IMR-90 (cell line): ENCODE measurements around the gene BTRC. TPM values are rescaled to one million over a fixed set of nuclear protein-coding genes. Genes with fewer than 3 reads are reported as not detected.

Source experiments
- ATAC-seq: fragments of 200-7000 bp; cut with Tn5 transposase; 2 replicates; pipeline ENCODE4 v1.9.1; 2020; ENCODE audit warnings: low read depth, mild to moderate bottlenecking, moderate library complexity
- BruUV-seq: library from RNA; stranded (reverse); fragments of 400-500 nt; replicated peaks from 2 replicates; lab custom pipeline; 2021; lab: Mats Ljungman, UMichigan
- CTCF ChIA-PET: fragments of 300-600 bp; formaldehyde crosslinking; extraction: SDS; loops from one replicate; lab custom pipeline; 2021; ENCODE audit warnings: antibody characterized with exemption; lab: Yijun Ruan, JAX
- POLR2A ChIA-PET: fragments of 300-600 bp; sonication (Branson Sonifier 250); formaldehyde crosslinking; loops from one replicate; lab custom pipeline; 2022; ENCODE audit warnings: antibody characterized with exemption; ENCODE audit not compliant: unreplicated experiment; lab: Charles Lee
- DNase-seq: peaks from one replicate; pipeline ENCODE4 v3.0.0; 2013
- H2AFZ ChIP-seq: replicated peaks from 2 replicates; pipeline ENCODE3; 2013; ENCODE audit warnings: low read length, mild to moderate bottlenecking; ENCODE audit not compliant: poor library complexity
- H2AK5ac ChIP-seq: 2 replicates; pipeline ENCODE4 v1.6.1; 2013; ENCODE audit warnings: low read depth, low read length, inconsistent platforms
- H2AK9ac ChIP-seq: replicated peaks from 2 replicates; pipeline ENCODE3; 2013; ENCODE audit warnings: mild to moderate bottlenecking, low read depth, low read length, moderate library complexity; ENCODE audit not compliant: poor library complexity
- H2BK120ac ChIP-seq: 2 replicates; pipeline ENCODE4 v1.6.1; 2013; ENCODE audit warnings: low read depth, low read length, inconsistent platforms
- H2BK15ac ChIP-seq: 3 replicates; pipeline ENCODE4 v1.6.1; 2013; ENCODE audit warnings: low read depth, low read length, inconsistent platforms
- H2BK20ac ChIP-seq: 2 replicates; pipeline ENCODE4 v1.6.1; 2013; ENCODE audit warnings: low read depth, mild to moderate bottlenecking, inconsistent platforms, low read length, moderate library complexity
- H2BK5ac ChIP-seq: 2 replicates; pipeline ENCODE4 v1.6.1; 2013; ENCODE audit warnings: mild to moderate bottlenecking, low read depth, low read length, inconsistent platforms; ENCODE audit not compliant: poor library complexity, severe bottlenecking
- H3K14ac ChIP-seq: replicated peaks from 2 replicates; pipeline ENCODE4 v1.6.1; 2013; ENCODE audit warnings: low read depth, low read length, inconsistent platforms
- H3K18ac ChIP-seq: 2 replicates; pipeline ENCODE4 v1.6.1; 2013; ENCODE audit warnings: low read depth, low read length, control low read depth
- H3K23ac ChIP-seq: 2 replicates; pipeline ENCODE4 v1.6.1; 2013; ENCODE audit warnings: low read depth, low read length, inconsistent platforms
- H3K27ac ChIP-seq: 2 replicates; pipeline ENCODE4 v1.5.1; 2013; ENCODE audit warnings: mild to moderate bottlenecking, control low read depth, low read length; ENCODE audit not compliant: insufficient read depth
- H3K27me3 ChIP-seq: 2 replicates; pipeline ENCODE4 v1.6.1; 2013; ENCODE audit warnings: low read length; ENCODE audit not compliant: control insufficient read depth, insufficient read depth
- H3K36me3 ChIP-seq: 2 replicates; pipeline ENCODE4 v1.6.1; 2013; ENCODE audit warnings: low read length, mixed read lengths; ENCODE audit not compliant: control insufficient read depth, insufficient read depth
- H3K4ac ChIP-seq: 2 replicates; pipeline ENCODE4 v1.6.1; 2013; ENCODE audit warnings: low read depth, low read length, inconsistent platforms
- H3K4me1 ChIP-seq: 2 replicates; pipeline ENCODE4 v1.6.1; 2013; ENCODE audit warnings: low read length, mixed read lengths; ENCODE audit not compliant: control insufficient read depth, insufficient read depth
- H3K4me2 ChIP-seq: 2 replicates; pipeline ENCODE4 v1.6.1; 2013; ENCODE audit warnings: low read depth, mild to moderate bottlenecking, control low read depth, low read length, moderate library complexity
- H3K4me3 ChIP-seq: 2 replicates; pipeline ENCODE4 v1.5.1; 2013; ENCODE audit warnings: low read depth, mild to moderate bottlenecking, control low read depth, low read length, moderate library complexity; ENCODE audit not compliant: insufficient read depth
- H3K56ac ChIP-seq: 2 replicates; pipeline ENCODE4 v1.6.1; 2013; ENCODE audit warnings: low read length, inconsistent platforms; ENCODE audit not compliant: insufficient read depth; ENCODE audit errors: extremely low read depth
- H3K79me1 ChIP-seq, 2 experiments: 2 replicates each; pipeline ENCODE4 v1.6.1; 2013; ENCODE audit warnings: low read length in 2 of 2, inconsistent platforms in 1 of 2, low read depth in 1 of 2
- H3K9ac ChIP-seq: 2 replicates; pipeline ENCODE4 v1.6.1; 2013; ENCODE audit warnings: low read depth, low read length, control low read depth
- H3K9me1 ChIP-seq: 2 replicates; pipeline ENCODE4 v1.6.1; 2013; ENCODE audit warnings: low read length, inconsistent platforms; ENCODE audit not compliant: insufficient read depth
- H3K9me3 ChIP-seq: 2 replicates; pipeline ENCODE4 v1.6.1; 2013; ENCODE audit warnings: low read length; ENCODE audit not compliant: control insufficient read depth, insufficient read depth
- H4K20me1 ChIP-seq: 2 replicates; pipeline ENCODE4 v1.6.1; 2013; ENCODE audit warnings: low read length, inconsistent platforms; ENCODE audit not compliant: insufficient read depth
- H4K5ac ChIP-seq: 2 replicates; pipeline ENCODE4 v1.6.1; 2013; ENCODE audit warnings: mild to moderate bottlenecking, low read depth, low read length, control low read depth
- H4K8ac ChIP-seq, 2 experiments: 2 replicates each; pipeline ENCODE4 v1.6.1; 2013; ENCODE audit warnings: low read depth in 2 of 2, low read length in 2 of 2, control low read depth in 1 of 2, inconsistent platforms in 1 of 2
- H4K91ac ChIP-seq: 2 replicates; pipeline ENCODE4 v1.6.1; 2013; ENCODE audit warnings: low read depth, low read length, inconsistent platforms; ENCODE audit not compliant: insufficient read depth
- CEBPB ChIP-seq: IDR thresholded peaks from 2 replicates; pipeline ENCODE4 v1.6.1; 2012; ENCODE audit warnings: low read depth, low read length, improper control_type of control experiment
- CTCF ChIP-seq: conservative IDR thresholded peaks from 2 replicates; pipeline ENCODE4 v1.5.1; 2012; ENCODE audit warnings: mild to moderate bottlenecking, low read depth, low read length, improper control_type of control experiment
- ELK1 ChIP-seq: fragments of 150-350 bp; IDR thresholded peaks from 2 replicates; pipeline ENCODE4 v1.6.1; 2016; ENCODE audit warnings: low read depth, mild to moderate bottlenecking, low read length, moderate library complexity, borderline replicate concordance
- FOS ChIP-seq: fragments of 150-350 bp; IDR thresholded peaks from 2 replicates; pipeline ENCODE4 v1.6.1; 2016; ENCODE audit warnings: low read depth, low read length
- MAFK ChIP-seq: IDR thresholded peaks from 2 replicates; pipeline ENCODE4 v1.6.1; 2012; ENCODE audit warnings: low read depth, low read length, improper control_type of control experiment
- MAZ ChIP-seq: IDR thresholded peaks from 2 replicates; pipeline ENCODE4 v1.6.1; 2012; ENCODE audit warnings: low read depth, mild to moderate bottlenecking, low read length, improper control_type of control experiment, moderate library complexity, borderline replicate concordance
- NFE2L2 ChIP-seq: fragments of 150-350 bp; IDR thresholded peaks from 2 replicates; pipeline ENCODE4 v1.6.1; 2016; ENCODE audit warnings: low read depth, mild to moderate bottlenecking, low read length
- POLR2A ChIP-seq: IDR thresholded peaks from 2 replicates; pipeline ENCODE4 v1.6.1; 2012; ENCODE audit warnings: mild to moderate bottlenecking, low read depth, low read length
- RCOR1 ChIP-seq: IDR thresholded peaks from 2 replicates; pipeline ENCODE4 v1.6.1; 2012; ENCODE audit warnings: mild to moderate bottlenecking, low read length, improper control_type of control experiment; ENCODE audit not compliant: insufficient replicate concordance
- RFX5 ChIP-seq: IDR thresholded peaks from 2 replicates; pipeline ENCODE4 v1.8.0; 2012; ENCODE audit warnings: low read depth, mild to moderate bottlenecking, low read length, moderate library complexity
- SMC3 ChIP-seq: fragments of 150-350 bp; IDR thresholded peaks from 2 replicates; pipeline ENCODE4 v1.6.1; 2016; ENCODE audit warnings: low read depth, mild to moderate bottlenecking, antibody characterized with exemption, low read length, moderate library complexity
- USF2 ChIP-seq: fragments of 150-350 bp; IDR thresholded peaks from 2 replicates; pipeline ENCODE4 v1.6.1; 2017; ENCODE audit warnings: mild to moderate bottlenecking, antibody characterized with exemption, low read length, low read depth
- WGBS, 2 experiments: methylation state at CpG; one replicate each; pipeline versions ENCODE4 v1.1.5 to v1.1.7; 2013; ENCODE audit warnings: missing lambda C conversion rate in 2 of 2; ENCODE audit not compliant: insufficient read length in 1 of 2; ENCODE audit errors: extremely low coverage in 2 of 2; 5-methylcytosine and 5-hydroxymethylcytosine counted together
- dilution Hi-C: fragments of 300-500 bp; cut with HindIII; formaldehyde crosslinking; loops from one replicate; pipeline ENCODE4 v1.14.3; 2018; ENCODE audit warnings: low sequenced_read_pairs; ENCODE audit not compliant: unreplicated experiment
- in situ Hi-C: fragments of 300-500 bp; cut with MboI; formaldehyde crosslinking; loops from 3 replicates; pipeline ENCODE4 v1.14.3; 2019; ENCODE audit warnings: low sequenced_read_pairs, inconsistent platforms, mixed read lengths
- intact Hi-C: fragments of 100-400 bp; cut with micrococcal nuclease; formaldehyde crosslinking; loops from 2 replicates; pipeline ENCODE4 v1.10.0; 2022
- polyA plus RNA-seq, 3 experiments: library from polyadenylated mRNA; depleted of rRNA; stranded (reverse); fragments of >200 nt; gene quantifications; 2 replicates each; pipeline ENCODE4 v1.2.3, GENCODE V29; 2012; ENCODE audit warnings: low replicate concordance in 1 of 3
- total RNA-seq: library from RNA; depleted of rRNA; stranded (reverse); fragments of >200 nt; gene quantifications from 2 replicates; pipeline ENCODE4 v1.2.3, GENCODE V29; 2012

The BTRC gene
- total and polyA plus RNA-seq, 2 of the 4 experiments (the other 2 are of a cell fraction), result 7.7 to 8.4 TPM

GRCh38 chr10:101428036-101428435 is 74.1 kb downstream of the BTRC start:
- no peak overlapping the region for H4K5ac ChIP-seq

More at GRCh38 chr10:101428036-101428435, 74.1 kb downstream of the BTRC start:
- no peak for DNase-seq
- CTCF ChIA-PET, result interaction anchor here (0.6 to 0.7 kb wide), 2 partner anchors 16 to 103 kb away, joined by 3 to 5 read pairs; no protein-coding TSS in a partner anchor
- ATAC-seq, result no peak
- Histone ChIP-seq H3K4me2 (no peak overlapping the region), H3K9ac (no peak overlapping the region), H3K9me3 (no peaks in the 10 kb centered on the region), H3K79me1 (peaks cover 9 to 30% of the 10 kb centered on the region in 2 experiments), H3K9me1 (no peaks in the 10 kb centered on the region), H2AFZ (no peak overlapping the region), H4K20me1 (peaks cover 24% of the 10 kb centered on the region; the same call in 1 of the 2 replicates), H3K14ac (no peak overlapping the region), H2AK9ac (no peak overlapping the region), H3K27me3 (no peaks in the 10 kb centered on the region), H4K91ac (no peak overlapping the region), H3K56ac (no peak overlapping the region), H2BK5ac (no peak overlapping the region), H3K4ac (no peak overlapping the region), H4K8ac (no peak overlapping the region), H3K18ac (no peak overlapping the region), H3K36me3 (peaks cover 3% of the 10 kb centered on the region; the same call in 1 of the 2 replicates), H2BK120ac (no peak overlapping the region), H2BK20ac (no peak overlapping the region), H2BK15ac (no peak overlapping the region), H3K27ac (no peak overlapping the region), H3K23ac (no peak overlapping the region), H2AK5ac (no peak overlapping the region), H3K4me1 (no peaks in the 10 kb centered on the region), H3K4me3 (no peak overlapping the region)
- in situ Hi-C loops, result loop anchor here (25.0 kb wide), 1 partner anchor 141 kb away; no protein-coding TSS in a partner anchor
- 100% methylated on average over 1 of the region's 3 CpGs; no CpG with 5 or more reads in 1 of the 2 experiments for WGBS, 2 experiments
- no TSS peak for BruUV-seq
- TF ChIP-seq RCOR1, result no peak
- TF ChIP-seq SMC3, result no peak
- no peak for TF ChIP-seq NFE2L2
- no peak for TF ChIP-seq RFX5
- TF ChIP-seq ELK1, result no peak
- no peak for TF ChIP-seq MAZ
- TF ChIP-seq USF2, result no peak
- TF ChIP-seq CEBPB, result no peak
- TF ChIP-seq MAFK, result no peak
- TF ChIP-seq FOS, result no peak
- no peak for TF ChIP-seq POLR2A
- TF ChIP-seq CTCF, result no peak
- dilution Hi-C loops, result no loop called here
- POLR2A ChIA-PET, result no interaction called here
- intact Hi-C loops, result no loop called here
